ENCODE data around the gene C7orf25. TPM values are rescaled to one million over a fixed set of nuclear protein-coding genes. Genes with fewer than 3 reads are reported as not detected.

C7orf25 gene
- total and polyA plus RNA-seq, 8 donors: 0.58 to 31.7 (median 2.4) TPM; not detected in 1

GRCh38 chr7:42902331-42902730, 9.5 kb downstream of the C7orf25 start:
- no peaks in the 10 kb centered on the region for H3K4me1 ChIP-seq
- H3K27me3 ChIP-seq: no peaks in the 10 kb centered on the region
- no peak overlapping the region for H3K4me3 ChIP-seq
- no peak for TF ChIP-seq CTCF (IDR thresholded peaks at IDR 0.05)
- no peak for TF ChIP-seq POLR2AphosphoS5 (IDR thresholded peaks at IDR 0.05)
- TF ChIP-seq POLR2A (IDR thresholded peaks at IDR 0.05): no peak
- TF ChIP-seq EP300 (IDR thresholded peaks at IDR 0.05): no peak
- WGBS, 5 donors: 40 to 63% (median 59%) methylated on average over 3 of the region's 3 CpGs
- intact Hi-C loops (cut with DNase I; ENCODE audit: low total_unique reads): no loop called here
- H3K9me3 ChIP-seq: no peaks in the 10 kb centered on the region
- DNase-seq: no peak
- H3K36me3 ChIP-seq: no peaks in the 10 kb centered on the region
- no peak overlapping the region for H3K27ac ChIP-seq

GRCh38 chr7:42900842-42901241, 11.0 kb downstream of the C7orf25 start:
- H3K9me3 ChIP-seq: no peaks in the 10 kb centered on the region
- no peak overlapping the region for H3K27ac ChIP-seq
- intact Hi-C loops (cut with DNase I; ENCODE audit: low total_unique reads): no loop called here
- TF ChIP-seq POLR2AphosphoS5 (IDR thresholded peaks at IDR 0.05) (no peak), CTCF (IDR thresholded peaks at IDR 0.05) (no peak), EP300 (IDR thresholded peaks at IDR 0.05) (no peak), POLR2A (IDR thresholded peaks at IDR 0.05) (no peak)
- no peak overlapping the region for H3K4me3 ChIP-seq
- H3K36me3 ChIP-seq: no peaks in the 10 kb centered on the region
- no peaks in the 10 kb centered on the region for H3K27me3 ChIP-seq
- DNase-seq: no peak
- no peaks in the 10 kb centered on the region for H3K4me1 ChIP-seq

GRCh38 chr7:42893346-42894240, 18.3 kb downstream of the C7orf25 start:
- peaks cover 3 to 12% (median 5%) of the 10 kb centered on the region in 4 donors for H3K4me1 ChIP-seq
- DNase-seq: no peak
- H3K36me3 ChIP-seq: no peaks in the 10 kb centered on the region
- intact Hi-C loops (cut with DNase I; ENCODE audit: low total_unique reads): no loop called here
- H3K4me3 ChIP-seq: no peak overlapping the region
- TF ChIP-seq POLR2A (IDR thresholded peaks at IDR 0.05): no peak
- no peak for TF ChIP-seq CTCF (IDR thresholded peaks at IDR 0.05)
- TF ChIP-seq POLR2AphosphoS5 (IDR thresholded peaks at IDR 0.05): no peak
- no peak for TF ChIP-seq EP300 (IDR thresholded peaks at IDR 0.05)
- no peaks in the 10 kb centered on the region for H3K27me3 ChIP-seq
- WGBS, 5 donors: 77 to 82% (median 79%) methylated on average over 9 of the region's 9 CpGs
- H3K27ac ChIP-seq: no peak overlapping the region
- H3K9me3 ChIP-seq: peaks cover 0 to 5% (median 2%) of the 10 kb centered on the region in 4 donors

GRCh38 chr7:42886893-42887505, 24.9 kb downstream of the C7orf25 start:
- Histone ChIP-seq H3K4me3 (no peak overlapping the region), H3K27me3 (no peaks in the 10 kb centered on the region), H3K9me3 (no peaks in the 10 kb centered on the region), H3K4me1 (peaks cover 12 to 28% (median 19%) of the 10 kb centered on the region in 4 donors), H3K27ac (no peak overlapping the region), H3K36me3 (no peaks in the 10 kb centered on the region)
- TF ChIP-seq POLR2A (IDR thresholded peaks at IDR 0.05) (no peak), CTCF (IDR thresholded peaks at IDR 0.05) (no peak), EP300 (IDR thresholded peaks at IDR 0.05) (no peak), POLR2AphosphoS5 (IDR thresholded peaks at IDR 0.05) (no peak)
- intact Hi-C loops (cut with DNase I; ENCODE audit: low total_unique reads): no loop called here
- DNase-seq: no peak
